HepG2 (cell line): ENCODE measurements around the gene CCDC77.

ENCODE experiments used
- CREM ChIP-seq, 2 experiments: sonication (generic) in 1 of 2; formaldehyde crosslinking in 1 of 2; IDR thresholded peaks; 2 replicates each; pipeline versions ENCODE4 v1.4.0 to v1.6.1; 2016 to 2020; ENCODE audit warnings: antibody characterized with exemption in 1 of 2, mild to moderate bottlenecking in 1 of 2, missing genetic modification reagents in 1 of 2
- POLR2A ChIP-seq, 2 experiments: IDR thresholded peaks; 2 replicates each; pipeline ENCODE4 v1.6.1; 2011; ENCODE audit warnings: low read depth in 2 of 2, low read length in 2 of 2, mild to moderate bottlenecking in 1 of 2, moderate library complexity in 1 of 2; ENCODE audit not compliant: insufficient read depth in 1 of 2
- TAF1 ChIP-seq: sonication (generic); formaldehyde crosslinking; IDR thresholded peaks from 2 replicates; pipeline ENCODE4 v1.4.0; 2020; ENCODE audit warnings: missing genetic modification reagents
- TCF12 ChIP-seq, 2 experiments: fragments of 450-650 bp in 1 of 2; sonication (generic) in 1 of 2; formaldehyde crosslinking in 1 of 2; IDR thresholded peaks; 2 replicates each; pipeline versions ENCODE4 v1.6.1 to v1.8.0; 2017 to 2022; ENCODE audit warnings: antibody characterized with exemption in 1 of 2, mild to moderate bottlenecking in 1 of 2, missing genetic modification reagents in 1 of 2, moderate library complexity in 1 of 2
- ZFP36 ChIP-seq: fragments of 150-350 bp; IDR thresholded peaks from 2 replicates; pipeline ENCODE4 v1.6.1; 2018; ENCODE audit warnings: borderline replicate concordance, low read length, low read depth; ENCODE audit not compliant: partially characterized antibody
- TF ChIP-seq, protein P1 (sequence below): sonication (generic); formaldehyde crosslinking; IDR thresholded peaks from 2 replicates; pipeline ENCODE4 v1.9.0; 2021; ENCODE audit warnings: missing genetic modification reagents, borderline replicate concordance
- TF ChIP-seq, protein P2 (sequence below): IDR thresholded peaks from 2 replicates; pipeline ENCODE4 v1.6.1; 2016
- TF ChIP-seq, protein P3 (sequence below): sonication (generic); formaldehyde crosslinking; IDR thresholded peaks from 2 replicates; pipeline ENCODE4 v1.5.0; 2020; ENCODE audit warnings: mild to moderate bottlenecking, missing genetic modification reagents, moderate library complexity

DNA sequence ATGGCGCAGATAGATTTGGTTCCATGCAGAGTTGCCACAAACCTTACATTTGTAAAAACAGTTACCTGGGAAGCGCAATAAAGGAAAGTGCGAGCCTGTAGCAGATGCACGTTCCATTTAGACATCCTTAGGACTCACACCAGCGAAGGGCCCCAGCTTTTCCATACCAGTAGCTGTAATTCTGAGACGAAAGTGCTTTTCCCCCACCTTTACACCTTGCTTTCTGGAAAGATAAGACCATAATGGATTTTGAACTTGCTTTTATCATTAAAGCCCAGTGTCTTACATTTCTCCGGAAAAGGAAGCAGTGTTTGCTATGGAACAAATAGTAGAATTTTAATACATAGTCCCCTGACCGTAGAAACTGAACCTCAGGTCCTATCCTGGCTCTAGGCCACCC, 616 bp upstream of the CCDC77 start:
- TF ChIP-seq, protein P1, sequence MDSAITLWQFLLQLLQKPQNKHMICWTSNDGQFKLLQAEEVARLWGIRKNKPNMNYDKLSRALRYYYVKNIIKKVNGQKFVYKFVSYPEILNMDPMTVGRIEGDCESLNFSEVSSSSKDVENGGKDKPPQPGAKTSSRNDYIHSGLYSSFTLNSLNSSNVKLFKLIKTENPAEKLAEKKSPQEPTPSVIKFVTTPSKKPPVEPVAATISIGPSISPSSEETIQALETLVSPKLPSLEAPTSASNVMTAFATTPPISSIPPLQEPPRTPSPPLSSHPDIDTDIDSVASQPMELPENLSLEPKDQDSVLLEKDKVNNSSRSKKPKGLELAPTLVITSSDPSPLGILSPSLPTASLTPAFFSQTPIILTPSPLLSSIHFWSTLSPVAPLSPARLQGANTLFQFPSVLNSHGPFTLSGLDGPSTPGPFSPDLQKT (CRISPR knock-in tag) = no peak
- no peak for TF ChIP-seq TAF1 (CRISPR knock-in tag)
- no peak for TF ChIP-seq POLR2A (IDR thresholded peaks at IDR 0.05; ENCODE audit: insufficient read depth in 1 of 2, low read depth in 2 of 2, low read length in 2 of 2)
- TF ChIP-seq CREM (IDR thresholded peaks at IDR 0.05) = no peak
- TF ChIP-seq CREM (CRISPR knock-in tag; IDR thresholded peaks at IDR 0.05) = no peak
- TF ChIP-seq, protein P2, sequence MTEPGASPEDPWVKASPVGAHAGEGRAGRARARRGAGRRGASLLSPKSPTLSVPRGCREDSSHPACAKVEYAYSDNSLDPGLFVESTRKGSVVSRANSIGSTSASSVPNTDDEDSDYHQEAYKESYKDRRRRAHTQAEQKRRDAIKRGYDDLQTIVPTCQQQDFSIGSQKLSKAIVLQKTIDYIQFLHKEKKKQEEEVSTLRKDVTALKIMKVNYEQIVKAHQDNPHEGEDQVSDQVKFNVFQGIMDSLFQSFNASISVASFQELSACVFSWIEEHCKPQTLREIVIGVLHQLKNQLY (CRISPR knock-in tag) = no peak
- no peak for TF ChIP-seq TCF12 (IDR thresholded peaks at IDR 0.05)
- TF ChIP-seq TCF12 (CRISPR knock-in tag; IDR thresholded peaks at IDR 0.05) = no peak
- TF ChIP-seq ZFP36 = no peak
- TF ChIP-seq, protein P3, sequence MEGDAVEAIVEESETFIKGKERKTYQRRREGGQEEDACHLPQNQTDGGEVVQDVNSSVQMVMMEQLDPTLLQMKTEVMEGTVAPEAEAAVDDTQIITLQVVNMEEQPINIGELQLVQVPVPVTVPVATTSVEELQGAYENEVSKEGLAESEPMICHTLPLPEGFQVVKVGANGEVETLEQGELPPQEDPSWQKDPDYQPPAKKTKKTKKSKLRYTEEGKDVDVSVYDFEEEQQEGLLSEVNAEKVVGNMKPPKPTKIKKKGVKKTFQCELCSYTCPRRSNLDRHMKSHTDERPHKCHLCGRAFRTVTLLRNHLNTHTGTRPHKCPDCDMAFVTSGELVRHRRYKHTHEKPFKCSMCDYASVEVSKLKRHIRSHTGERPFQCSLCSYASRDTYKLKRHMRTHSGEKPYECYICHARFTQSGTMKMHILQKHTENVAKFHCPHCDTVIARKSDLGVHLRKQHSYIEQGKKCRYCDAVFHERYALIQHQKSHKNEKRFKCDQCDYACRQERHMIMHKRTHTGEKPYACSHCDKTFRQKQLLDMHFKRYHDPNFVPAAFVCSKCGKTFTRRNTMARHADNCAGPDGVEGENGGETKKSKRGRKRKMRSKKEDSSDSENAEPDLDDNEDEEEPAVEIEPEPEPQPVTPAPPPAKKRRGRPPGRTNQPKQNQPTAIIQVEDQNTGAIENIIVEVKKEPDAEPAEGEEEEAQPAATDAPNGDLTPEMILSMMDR = no peak
